Measurements from ENCODE around the gene PPID. TPM values are rescaled to one million over a fixed set of nuclear protein-coding genes. Genes with fewer than 3 reads are reported as not detected.

PPID gene
- total RNA-seq, 2 experiments from 2014 or later, result 66.5 to 69.3 TPM

DNA sequence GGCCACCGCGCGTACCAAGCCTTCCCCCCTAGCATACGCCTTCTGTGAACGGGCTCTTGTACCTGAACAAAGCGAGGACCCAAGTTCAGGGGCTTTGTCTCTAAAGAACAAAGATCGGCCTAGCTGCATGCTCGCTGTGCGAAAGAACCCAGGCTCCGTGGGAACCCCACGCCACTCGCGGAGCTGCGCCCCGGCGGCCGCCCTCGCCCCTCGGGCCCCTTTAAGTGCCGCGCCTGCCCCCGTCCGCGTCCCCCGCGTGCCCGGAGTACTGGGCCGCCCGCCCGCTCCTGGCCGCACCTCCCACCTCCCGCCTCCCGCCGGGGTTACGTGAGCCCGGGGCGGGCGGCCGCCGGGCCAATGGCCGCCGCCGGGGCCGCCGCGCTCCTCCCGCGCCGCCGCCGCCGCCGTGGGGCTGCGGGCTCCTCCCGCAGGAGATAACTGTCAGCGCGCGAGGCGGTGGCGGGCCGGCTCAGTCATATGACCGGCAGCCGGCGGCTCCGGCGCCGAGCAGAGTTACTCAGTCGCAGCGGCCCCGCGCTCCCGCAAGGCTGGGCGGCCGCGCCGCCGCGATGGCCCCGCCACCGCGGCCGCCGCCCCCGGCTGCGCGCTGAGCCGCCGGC is 45.5 kb upstream of the PPID start, which contains the start of gene FNIP2:
Gene FNIP2, plus strand, starts transcription at position 472 of the 620 bp plus-strand sequence. CDS start 187 bp downstream, outside the sequence.
- Mint-ChIP-seq H3K4me3 (peak within 1 kb of the TSS; percentile 99), H3K27me3 (no peaks in the 10 kb centered on the region), H3K9me3 (no peaks in the 10 kb centered on the region), H3K4me1 (ENCODE audit: low read depth) (peaks cover 38% of the 10 kb centered on the region), H3K36me3 (ENCODE audit: low read depth) (peaks cover 2% of the 10 kb centered on the region), H3K27ac (peak within 1 kb of the TSS; percentile 95)
- TF ChIP-seq, protein P1, sequence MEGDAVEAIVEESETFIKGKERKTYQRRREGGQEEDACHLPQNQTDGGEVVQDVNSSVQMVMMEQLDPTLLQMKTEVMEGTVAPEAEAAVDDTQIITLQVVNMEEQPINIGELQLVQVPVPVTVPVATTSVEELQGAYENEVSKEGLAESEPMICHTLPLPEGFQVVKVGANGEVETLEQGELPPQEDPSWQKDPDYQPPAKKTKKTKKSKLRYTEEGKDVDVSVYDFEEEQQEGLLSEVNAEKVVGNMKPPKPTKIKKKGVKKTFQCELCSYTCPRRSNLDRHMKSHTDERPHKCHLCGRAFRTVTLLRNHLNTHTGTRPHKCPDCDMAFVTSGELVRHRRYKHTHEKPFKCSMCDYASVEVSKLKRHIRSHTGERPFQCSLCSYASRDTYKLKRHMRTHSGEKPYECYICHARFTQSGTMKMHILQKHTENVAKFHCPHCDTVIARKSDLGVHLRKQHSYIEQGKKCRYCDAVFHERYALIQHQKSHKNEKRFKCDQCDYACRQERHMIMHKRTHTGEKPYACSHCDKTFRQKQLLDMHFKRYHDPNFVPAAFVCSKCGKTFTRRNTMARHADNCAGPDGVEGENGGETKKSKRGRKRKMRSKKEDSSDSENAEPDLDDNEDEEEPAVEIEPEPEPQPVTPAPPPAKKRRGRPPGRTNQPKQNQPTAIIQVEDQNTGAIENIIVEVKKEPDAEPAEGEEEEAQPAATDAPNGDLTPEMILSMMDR (IDR thresholded peaks at IDR 0.05), result no peak
- CTCF ChIA-PET, result interaction anchor here (1.6 kb wide), 2 partner anchors 58 to 98 kb away, joined by 4 to 5 read pairs; partner anchors contain the start of gene C4orf46
- intact Hi-C loops (cut with micrococcal nuclease), result no loop called here
- DNase-seq (peak; percentile 64), ATAC-seq (peak; percentile 71)
- POLR2A ChIA-PET, result interaction anchor here (1.0 to 1.5 kb wide), 3 partner anchors 21 to 47 kb away, joined by 3 read pairs; no protein-coding TSS in a partner anchor

DNA sequence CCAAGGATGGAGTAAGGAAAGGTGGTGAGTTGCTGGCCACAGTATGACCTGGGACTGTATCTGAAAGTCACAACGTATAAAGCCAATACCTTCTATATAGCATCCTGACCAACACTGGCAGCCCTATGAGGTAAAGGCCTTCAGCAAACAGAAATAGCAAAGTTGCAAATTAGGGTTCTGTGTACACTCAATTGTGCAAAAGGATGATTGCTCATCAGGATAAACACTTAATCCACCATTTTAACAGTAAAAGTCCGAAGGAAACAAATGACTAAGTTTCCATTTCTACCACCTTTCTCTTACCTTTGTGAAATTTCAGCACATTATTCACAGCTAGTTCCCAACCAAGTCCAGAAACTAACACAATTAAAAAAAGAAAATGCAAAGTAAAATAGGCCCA is 44.3 kb upstream of the PPID start:
- H3K9me3 Mint-ChIP-seq, result no peaks in the 10 kb centered on the region
- peak overlapping the region; percentile 75 for H3K4me3 Mint-ChIP-seq
- peaks cover 2% of the 10 kb centered on the region for H3K36me3 Mint-ChIP-seq (ENCODE audit: low read depth)
- peak overlapping the region; percentile 10 for H3K27ac Mint-ChIP-seq
- ChIA-PET CTCF (interaction anchor here (0.9 kb wide), 1 partner anchor 84 kb away, joined by 4 read pairs; no protein-coding TSS in a partner anchor), POLR2A (no interaction called here)
- DNase-seq, result no peak
- TF ChIP-seq, protein P1 (IDR thresholded peaks at IDR 0.05), result no peak
- peaks cover 35% of the 10 kb centered on the region for H3K4me1 Mint-ChIP-seq (ENCODE audit: low read depth)
- ATAC-seq, result no peak
- intact Hi-C loops (cut with micrococcal nuclease), result no loop called here
- H3K27me3 Mint-ChIP-seq, result no peaks in the 10 kb centered on the region

DNA sequence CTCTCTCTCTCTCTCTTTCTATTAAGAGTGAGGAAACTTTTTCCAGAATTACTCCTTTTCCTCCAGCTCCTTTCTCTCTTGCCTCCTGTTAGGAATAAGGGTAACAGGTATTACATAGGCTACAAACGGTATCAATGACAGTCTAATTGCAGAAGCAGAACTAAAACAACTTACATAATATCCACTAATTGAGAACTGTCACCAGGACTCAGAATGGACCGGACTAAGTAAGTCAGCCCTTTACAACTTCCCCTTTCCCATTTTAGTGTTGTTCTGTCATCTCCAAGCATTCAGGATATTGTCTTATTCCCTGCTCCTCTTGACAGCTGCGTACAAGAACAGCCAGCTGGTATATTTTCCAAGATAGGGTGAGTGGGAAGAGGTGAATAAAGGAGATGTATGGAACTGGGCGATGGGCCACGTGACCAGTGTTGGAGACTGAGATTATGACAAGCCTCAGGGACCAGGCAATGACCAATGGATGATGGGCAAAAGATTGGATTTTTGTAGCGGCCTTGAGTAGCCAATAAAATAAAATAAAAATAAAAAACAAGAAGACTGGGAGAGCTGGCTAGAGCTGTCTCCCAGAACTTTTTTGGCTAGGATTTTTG is 43.3 kb upstream of the PPID start:
- TF ChIP-seq, protein P1 (IDR thresholded peaks at IDR 0.05), result no peak
- no peaks in the 10 kb centered on the region for H3K27me3 Mint-ChIP-seq
- no peak for ATAC-seq
- no peak overlapping the region for H3K4me3 Mint-ChIP-seq
- no peaks in the 10 kb centered on the region for H3K9me3 Mint-ChIP-seq
- peaks cover 31% of the 10 kb centered on the region for H3K4me1 Mint-ChIP-seq (ENCODE audit: low read depth)
- POLR2A ChIA-PET, result no interaction called here
- CTCF ChIA-PET, result no interaction called here
- no peak overlapping the region for H3K27ac Mint-ChIP-seq
- intact Hi-C loops (cut with micrococcal nuclease), result no loop called here
- no peak for DNase-seq
- peaks cover 2% of the 10 kb centered on the region for H3K36me3 Mint-ChIP-seq (ENCODE audit: low read depth)

DNA sequence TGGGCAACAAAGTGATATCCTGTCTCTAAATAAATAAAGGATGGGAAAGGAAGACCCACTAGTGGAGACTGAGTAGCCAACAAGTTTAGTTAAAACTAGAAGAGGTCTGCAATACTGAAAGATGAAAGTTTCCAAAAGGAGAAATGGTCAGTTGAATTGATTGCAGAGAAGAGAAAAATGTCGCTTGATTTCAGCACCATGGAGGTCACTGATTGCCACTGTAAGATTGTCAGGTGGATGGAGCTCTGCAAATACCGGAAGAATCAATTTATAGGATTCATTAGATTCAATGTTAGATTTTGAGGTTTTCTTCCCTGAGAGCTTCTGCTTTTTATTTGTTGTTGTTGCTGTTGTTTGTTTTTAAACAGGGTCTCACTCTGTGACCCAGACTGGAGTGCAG is 40.3 kb upstream of the PPID start:
- Mint-ChIP-seq H3K27me3 (peaks cover 1% of the 10 kb centered on the region), H3K4me3 (no peak overlapping the region), H3K4me1 (ENCODE audit: low read depth) (peaks cover 10% of the 10 kb centered on the region), H3K27ac (no peak overlapping the region), H3K36me3 (ENCODE audit: low read depth) (no peaks in the 10 kb centered on the region), H3K9me3 (no peaks in the 10 kb centered on the region)
- TF ChIP-seq, protein P1 (IDR thresholded peaks at IDR 0.05), result no peak
- CTCF ChIA-PET, result interaction anchor here (1.1 kb wide), 1 partner anchor 88 kb away, joined by 4 read pairs; no protein-coding TSS in a partner anchor
- POLR2A ChIA-PET, result no interaction called here
- intact Hi-C loops (cut with micrococcal nuclease), result no loop called here
- DNase-seq (no peak), ATAC-seq (no peak)

GRCh38 chr4:158762553-158762952 is 39.4 kb upstream of the PPID start:
- DNase-seq, result no peak
- CTCF ChIA-PET, result interaction anchor here (1.1 kb wide), 1 partner anchor 89 kb away, joined by 4 read pairs; no protein-coding TSS in a partner anchor
- POLR2A ChIA-PET, result no interaction called here

More at GRCh38 chr4:158762553-158762952, 39.4 kb upstream of the PPID start:
- Mint-ChIP-seq H3K27ac (no peak overlapping the region), H3K4me3 (no peak overlapping the region), H3K4me1 (ENCODE audit: low read depth) (peaks cover under 1% of the 10 kb centered on the region), H3K27me3 (peaks cover 4% of the 10 kb centered on the region), H3K36me3 (ENCODE audit: low read depth) (no peaks in the 10 kb centered on the region), H3K9me3 (peaks cover 2% of the 10 kb centered on the region)
- TF ChIP-seq, protein P1 (IDR thresholded peaks at IDR 0.05), result no peak
- intact Hi-C loops (cut with micrococcal nuclease), result no loop called here
- no peak for ATAC-seq

Data from activated CD8-positive, alpha-beta T cell treated with anti-CD3 and anti-CD28 coated beads for 36 hours (primary cell).